SK-N-SH (cell line): Measurements from ENCODE around the gene PDIA4. TPM values are rescaled to one million over a fixed set of nuclear protein-coding genes. Genes with fewer than 3 reads are reported as not detected.

ENCODE experiments used
- CTCF ChIA-PET: fragments of 300-600, 350-600 bp; formaldehyde crosslinking; extraction: SDS; loops from one replicate; lab custom pipeline; 2021; lab: Yijun Ruan, JAX
- POLR2A ChIA-PET: fragments of 350-600 bp; sonication (Branson Sonifier 250); formaldehyde crosslinking; extraction: SDS; loops from one replicate; lab custom pipeline; 2020; ENCODE audit warnings: antibody characterized with exemption, inconsistent platforms; lab: Yijun Ruan, JAX
- DNase-seq: peaks from one replicate; pipeline ENCODE4 v3.0.0; 2012
- H2AFZ ChIP-seq: fragments of 200-600 bp; sonication (generic); 2 replicates; pipeline ENCODE4 v1.8.1; 2016; ENCODE audit warnings: antibody characterized with exemption, mild to moderate bottlenecking, low read depth
- H3F3A ChIP-seq: fragments of 200-600 bp; sonication (generic); replicated peaks from 2 replicates; pipeline ENCODE3; 2016; ENCODE audit warnings: antibody characterized with exemption, mild to moderate bottlenecking; ENCODE audit not compliant: insufficient read depth
- H3K27ac ChIP-seq, 2 experiments: fragments of 200-500 bp in 1 of 2; fragments of 200-600 bp in 1 of 2; sonication (Bioruptor generic) in 1 of 2; sonication (generic), shearing (Covaris generic) in 1 of 2; 2 replicates each; pipeline versions ENCODE4 v1.5.1 to v1.6.1; 2014 to 2016; ENCODE audit warnings: low read depth in 2 of 2, inconsistent platforms in 1 of 2, low read length in 1 of 2, mild to moderate bottlenecking in 1 of 2, mixed read lengths in 1 of 2
- H3K27me3 ChIP-seq: fragments of 200-600 bp; sonication (generic), shearing (Covaris generic); 2 replicates; pipeline ENCODE4 v1.6.1; 2016; ENCODE audit warnings: mixed run types; ENCODE audit not compliant: insufficient read depth
- H3K36me3 ChIP-seq, 2 experiments: fragments of 200-500 bp in 1 of 2; fragments of 200-600 bp in 1 of 2; sonication (Bioruptor generic) in 1 of 2; sonication (generic) in 1 of 2; replicated peaks in 1 of 2; 2 replicates each; pipeline versions ENCODE3 to v1.5.1; 2014 to 2016; ENCODE audit warnings: low read length in 1 of 2, mild to moderate bottlenecking in 1 of 2; ENCODE audit not compliant: insufficient read depth in 2 of 2, control insufficient read depth in 1 of 2
- H3K4me1 ChIP-seq, 2 experiments: fragments of 200-500 bp in 1 of 2; fragments of 200-600 bp in 1 of 2; sonication (Bioruptor generic) in 1 of 2; sonication (generic), shearing (Covaris generic) in 1 of 2; 2 replicates each; pipeline versions ENCODE4 v1.5.1 to v1.6.1; 2014 to 2016; ENCODE audit warnings: low read depth in 1 of 2, low read length in 1 of 2, mixed run types in 1 of 2; ENCODE audit not compliant: insufficient read depth in 2 of 2, control insufficient read depth in 1 of 2
- H3K4me2 ChIP-seq: fragments of 200-600 bp; sonication (generic), shearing (Covaris generic); 2 replicates; pipeline ENCODE4 v1.6.1; 2017; ENCODE audit warnings: mixed run types
- H3K4me3 ChIP-seq, 2 experiments: fragments of 200-500 bp in 1 of 2; fragments of 200-600 bp in 1 of 2; sonication (Bioruptor generic) in 1 of 2; sonication (generic), shearing (Covaris generic) in 1 of 2; 2 replicates each; pipeline versions ENCODE4 v1.5.1 to v1.8.1; 2014 to 2016; ENCODE audit warnings: low read depth in 2 of 2, inconsistent platforms in 1 of 2, low read length in 1 of 2, mild to moderate bottlenecking in 1 of 2, mixed read lengths in 1 of 2, moderate library complexity in 1 of 2
- H3K79me2 ChIP-seq: fragments of 200-600 bp; sonication (generic); 2 replicates; pipeline ENCODE4 v1.8.1; 2017; ENCODE audit warnings: mild to moderate bottlenecking; ENCODE audit not compliant: insufficient read depth
- H3K9ac ChIP-seq: fragments of 200-600 bp; sonication (generic); 2 replicates; pipeline ENCODE4 v1.6.1; 2017; ENCODE audit warnings: mixed run types
- H3K9me2 ChIP-seq: fragments of 200-600 bp; sonication (generic); 2 replicates; pipeline ENCODE4 v1.6.1; 2017; ENCODE audit warnings: mixed run types
- H3K9me3 ChIP-seq: fragments of 200-600 bp; sonication (generic); 2 replicates; pipeline ENCODE4 v1.6.1; 2017; ENCODE audit warnings: mixed run types, mild to moderate bottlenecking, moderate library complexity
- H4K20me1 ChIP-seq: fragments of 200-600 bp; sonication (generic); 2 replicates; pipeline ENCODE4 v1.6.1; 2017; ENCODE audit warnings: mild to moderate bottlenecking, mixed run types; ENCODE audit not compliant: insufficient read depth
- CHD2 ChIP-seq: fragments of 150-350 bp; IDR thresholded peaks from 2 replicates; pipeline ENCODE4 v1.6.1; 2018; ENCODE audit warnings: low read length; ENCODE audit not compliant: partially characterized antibody
- CTCF ChIP-seq: fragments of 200-600 bp; sonication (generic); IDR thresholded peaks from 2 replicates; pipeline ENCODE4 v1.6.1; 2017; ENCODE audit warnings: antibody characterized with exemption, mild to moderate bottlenecking, moderate library complexity
- EZH2phosphoT487 ChIP-seq: fragments of 200-600 bp; sonication (generic); IDR thresholded peaks from 2 replicates; pipeline ENCODE4 v1.6.1; 2017; ENCODE audit warnings: low read depth, mixed run types, mild to moderate bottlenecking, antibody characterized with exemption, moderate library complexity, borderline replicate concordance
- FOXJ3 ChIP-seq: sonication (generic); formaldehyde crosslinking; IDR thresholded peaks from 2 replicates; pipeline ENCODE4 v1.5.1; 2020; ENCODE audit warnings: mild to moderate bottlenecking, missing genetic modification reagents
- FOXM1 ChIP-seq: IDR thresholded peaks from 2 replicates; pipeline ENCODE4 v1.4.0; 2012; ENCODE audit warnings: low read depth, mild to moderate bottlenecking
- GATA2 ChIP-seq: sonication (generic); formaldehyde crosslinking; IDR thresholded peaks from 2 replicates; pipeline ENCODE4 v1.5.0; 2020; ENCODE audit warnings: mild to moderate bottlenecking, missing genetic modification reagents
- IRF3 ChIP-seq: fragments of 150-350 bp; IDR thresholded peaks from 2 replicates; pipeline ENCODE4 v1.6.1; 2016; ENCODE audit warnings: mild to moderate bottlenecking, low read depth, low read length
- JUND ChIP-seq: IDR thresholded peaks from 2 replicates; pipeline ENCODE4 v1.4.0; 2012
- MEF2A ChIP-seq: IDR thresholded peaks from 2 replicates; pipeline ENCODE4 v1.4.0; 2012; ENCODE audit warnings: low read depth, borderline replicate concordance
- NFIC ChIP-seq: IDR thresholded peaks from 2 replicates; pipeline ENCODE4 v1.4.0; 2012; ENCODE audit warnings: borderline replicate concordance
- NRF1 ChIP-seq: IDR thresholded peaks from 2 replicates; pipeline ENCODE4 v1.6.1; 2012; ENCODE audit warnings: low read depth, mild to moderate bottlenecking, low read length
- POLR2AphosphoS5 ChIP-seq: IDR thresholded peaks from 2 replicates; pipeline ENCODE4 v1.6.1; 2012; ENCODE audit warnings: low read depth, low read length
- REST ChIP-seq: IDR thresholded peaks from 2 replicates; pipeline ENCODE4 v1.6.1; 2012; ENCODE audit warnings: mild to moderate bottlenecking, low read depth, low read length, moderate library complexity
- RXRA ChIP-seq: IDR thresholded peaks from 2 replicates; pipeline ENCODE4 v1.4.0; 2012; ENCODE audit warnings: low read depth, mild to moderate bottlenecking, borderline replicate concordance
- TCF12 ChIP-seq: IDR thresholded peaks from 2 replicates; pipeline ENCODE4 v1.4.0; 2012
- TEAD4 ChIP-seq: IDR thresholded peaks from 2 replicates; pipeline ENCODE4 v1.4.0; 2012; ENCODE audit warnings: mild to moderate bottlenecking, borderline replicate concordance; ENCODE audit not compliant: insufficient read depth
- USF1 ChIP-seq: IDR thresholded peaks from 2 replicates; pipeline ENCODE4 v1.4.0; 2012; ENCODE audit warnings: low read depth, borderline replicate concordance
- USF2 ChIP-seq: fragments of 150-350 bp; IDR thresholded peaks from 2 replicates; pipeline ENCODE4 v1.6.1; 2017; ENCODE audit warnings: antibody characterized with exemption, low read length, low read depth, borderline replicate concordance
- WGBS: methylation state at CpG from one replicate; pipeline ENCODE4 v1.1.6; 2017; ENCODE audit warnings: low lambda C conversion rate; 5-methylcytosine and 5-hydroxymethylcytosine counted together
- polyA plus RNA-seq, 3 experiments: library from polyadenylated mRNA; depleted of rRNA; stranded (reverse); fragments of >200 nt; gene quantifications; 2 replicates each; pipeline ENCODE4 v1.2.3, GENCODE V29; 2012

PDIA4 gene
- polyA plus RNA-seq, 1 of the 3 experiments (the other 2 are of a cell fraction) = 400 TPM

GRCh38 chr7:149046416-149046815 is 18.1 kb upstream of the PDIA4 start:
- Histone ChIP-seq H3K9ac (no peak overlapping the region), H4K20me1 (no peaks in the 10 kb centered on the region), H3F3A (no peaks in the 10 kb centered on the region), H3K9me2 (no peaks in the 10 kb centered on the region), H2AFZ (no peak overlapping the region), H3K79me2 (no peaks in the 10 kb centered on the region), H3K9me3 (no peaks in the 10 kb centered on the region), H3K4me3 (no peak overlapping the region), H3K36me3 (no peaks in the 10 kb centered on the region), H3K4me2 (no peak overlapping the region), H3K27ac (no peak overlapping the region), H3K4me1 (no peaks in the 10 kb centered on the region), H3K27me3 (no peaks in the 10 kb centered on the region)
- TF ChIP-seq NFIC = no peak
- TF ChIP-seq JUND = no peak
- TF ChIP-seq USF2 = no peak
- no peak for TF ChIP-seq FOXJ3 (CRISPR knock-in tag)
- TF ChIP-seq EZH2phosphoT487 = no peak
- no peak for TF ChIP-seq IRF3
- TF ChIP-seq NRF1 = no peak
- no peak for TF ChIP-seq FOXM1
- no peak for TF ChIP-seq REST
- no peak for TF ChIP-seq TCF12
- TF ChIP-seq MEF2A = no peak
- no peak for TF ChIP-seq POLR2AphosphoS5
- no peak for TF ChIP-seq TEAD4
- no peak for TF ChIP-seq USF1
- no peak for TF ChIP-seq CHD2
- TF ChIP-seq RXRA = no peak
- no peak for TF ChIP-seq CTCF
- TF ChIP-seq GATA2 (CRISPR knock-in tag) = no peak
- CTCF ChIA-PET = interaction anchor here (1.7 kb wide), 1 partner anchor 19 kb away, joined by 9 read pairs; no protein-coding TSS in a partner anchor
- 95% methylated on average over 2 of the region's 2 CpGs for WGBS
- no peak for DNase-seq
- POLR2A ChIA-PET = no interaction called here
